ENCODE data around the gene DAPK1. TPM values are rescaled to one million over a fixed set of nuclear protein-coding genes. Genes with fewer than 3 reads are reported as not detected.

DAPK1 gene
- total and polyA plus RNA-seq, 2 donors (not counting 3 experiments of a cell fraction or from before 2014, with no cell fraction given): 58.9 to 119 TPM

DNA sequence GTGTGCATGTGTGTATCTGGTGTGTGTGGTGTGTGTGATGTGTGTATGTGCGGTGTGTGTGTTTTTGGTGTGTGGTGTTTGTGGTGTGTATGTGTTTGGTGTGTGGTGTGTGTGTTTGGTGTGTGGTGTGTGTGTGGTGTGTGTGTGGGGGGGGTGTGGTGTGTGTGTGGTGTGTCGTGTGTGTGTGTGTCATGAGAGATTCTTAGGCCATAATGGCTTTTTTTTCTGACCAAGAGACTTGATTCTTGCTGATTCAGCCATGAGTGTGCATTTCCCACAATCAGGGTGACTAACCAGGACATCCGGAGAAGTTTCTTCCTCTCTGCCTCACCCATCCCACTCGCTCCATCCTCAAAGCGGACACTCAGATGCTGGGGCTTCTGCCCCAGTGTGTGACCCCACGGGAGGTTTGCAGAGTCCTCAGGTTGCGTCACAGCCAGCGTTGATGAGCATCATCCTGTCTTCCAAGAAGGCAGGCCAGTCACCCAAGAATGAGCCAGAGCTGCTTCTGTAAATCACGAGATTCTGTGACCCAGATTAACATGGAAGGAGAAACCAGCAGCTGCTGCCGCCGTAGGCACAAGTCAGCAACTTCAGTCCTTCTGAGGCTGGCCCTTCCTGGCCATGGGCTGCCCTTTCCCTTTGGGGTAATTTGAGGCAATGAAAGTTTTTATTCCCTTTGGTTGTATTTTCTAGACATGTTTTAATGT is 215.8 kb downstream of the DAPK1 start:
- peaks cover 0 to 10% of the 10 kb centered on the region in 2 experiments for H3K36me3 ChIP-seq (ENCODE audit: control insufficient read depth in 2 of 2, extremely low read depth in 1 of 2, insufficient read depth in 2 of 2, low read length in 2 of 2)
- H3K9ac ChIP-seq (replicated peaks; ENCODE audit: extremely low read depth, insufficient read depth, low read length): peak overlapping the region; percentile 68
- peak; percentile 88 for DNase-seq (ENCODE audit: low read depth, low spot score)
- no peaks in the 10 kb centered on the region for H4K20me1 ChIP-seq (replicated peaks; ENCODE audit: control insufficient read depth, extremely low read depth, insufficient read depth, low read length)
- peak overlapping the region; percentile 12 for H2AFZ ChIP-seq (ENCODE audit: low read depth, low read length)
- peak; percentile 97 for FAIRE-seq
- H3K79me2 ChIP-seq (ENCODE audit: control insufficient read depth, insufficient read depth, low read length): no peaks in the 10 kb centered on the region
- H3K4me2 ChIP-seq (ENCODE audit: insufficient read depth, low read length): peak overlapping the region; percentile 71
- H3K27me3 ChIP-seq (ENCODE audit: control insufficient read depth in 2 of 2, insufficient read depth in 2 of 2, low read length in 2 of 2): no peaks in the 10 kb centered on the region
- peaks cover 29% of the 10 kb centered on the region for H3K4me1 ChIP-seq (ENCODE audit: control insufficient read depth, extremely low read depth, insufficient read depth, low read length)
- peak overlapping the region; percentile 93 for H3K27ac ChIP-seq (ENCODE audit: insufficient read depth, low read depth, low read length)
- H3K4me3 ChIP-seq (replicated peaks in 1 of 3; ENCODE audit: insufficient read depth in 1 of 3, low read depth in 1 of 3, low read length in 3 of 3): peak overlapping the region in 1 of 3 experiments; percentile 20
- TSS peak; percentile 87 for BruUV-seq (replicated peaks)
- dilution Hi-C loops (cut with MboI; ENCODE audit: extremely low pct_ligation_motif_present, low sequenced_read_pairs): no loop called here
- POLR2A ChIA-PET: interaction anchor here (2.4 kb wide), 1 partner anchor 13 kb away, joined by 15 read pairs; the partner anchor contains the start of gene CTSL
- intact Hi-C loops (cut with micrococcal nuclease): loop anchor here (2.0 to 10.0 kb wide), 3 partner anchors 29 to 671 kb away; partner anchors contain the start of gene SPIN1
- CTCF ChIA-PET: interaction anchor here (1.7 to 2.1 kb wide), 3 partner anchors 9 to 29 kb away, joined by 4 to 24 read pairs (median 14); partner anchors contain the start of gene CTSL
- H3K9me1 ChIP-seq (replicated peaks; ENCODE audit: control insufficient read depth, extremely low read depth, insufficient read depth, low read length): no peaks in the 10 kb centered on the region
- no peaks in the 10 kb centered on the region for H3K9me3 ChIP-seq (replicated peaks; ENCODE audit: control insufficient read depth, insufficient read depth, low read length)
- TF ChIP-seq MYC (IDR thresholded peaks at IDR 0.05; ENCODE audit: low read depth, low read length): no peak
- TF ChIP-seq, protein P1, sequence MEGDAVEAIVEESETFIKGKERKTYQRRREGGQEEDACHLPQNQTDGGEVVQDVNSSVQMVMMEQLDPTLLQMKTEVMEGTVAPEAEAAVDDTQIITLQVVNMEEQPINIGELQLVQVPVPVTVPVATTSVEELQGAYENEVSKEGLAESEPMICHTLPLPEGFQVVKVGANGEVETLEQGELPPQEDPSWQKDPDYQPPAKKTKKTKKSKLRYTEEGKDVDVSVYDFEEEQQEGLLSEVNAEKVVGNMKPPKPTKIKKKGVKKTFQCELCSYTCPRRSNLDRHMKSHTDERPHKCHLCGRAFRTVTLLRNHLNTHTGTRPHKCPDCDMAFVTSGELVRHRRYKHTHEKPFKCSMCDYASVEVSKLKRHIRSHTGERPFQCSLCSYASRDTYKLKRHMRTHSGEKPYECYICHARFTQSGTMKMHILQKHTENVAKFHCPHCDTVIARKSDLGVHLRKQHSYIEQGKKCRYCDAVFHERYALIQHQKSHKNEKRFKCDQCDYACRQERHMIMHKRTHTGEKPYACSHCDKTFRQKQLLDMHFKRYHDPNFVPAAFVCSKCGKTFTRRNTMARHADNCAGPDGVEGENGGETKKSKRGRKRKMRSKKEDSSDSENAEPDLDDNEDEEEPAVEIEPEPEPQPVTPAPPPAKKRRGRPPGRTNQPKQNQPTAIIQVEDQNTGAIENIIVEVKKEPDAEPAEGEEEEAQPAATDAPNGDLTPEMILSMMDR (IDR thresholded peaks at IDR 0.05; ENCODE audit: extremely low read depth in 1 of 2, insufficient read depth in 1 of 2, low read depth in 1 of 2, low read length in 2 of 2): no peak
- peak; percentile 27 for TF ChIP-seq GATA2 (IDR thresholded peaks at IDR 0.05; ENCODE audit: insufficient read depth, insufficient read length, low read depth, low read length)
- TF ChIP-seq EZH2 (IDR thresholded peaks at IDR 0.05; ENCODE audit: borderline replicate concordance, low read depth, low read length, severe bottlenecking): no peak
- TF ChIP-seq POLR2A (IDR thresholded peaks at IDR 0.05; ENCODE audit: low read depth, low read length): peak; percentile 46
- peak; percentile 93 for TF ChIP-seq JUN (IDR thresholded peaks at IDR 0.05; ENCODE audit: borderline replicate concordance, insufficient read depth, insufficient read length, low read depth)
- peak; percentile 96 for TF ChIP-seq FOS (IDR thresholded peaks at IDR 0.05; ENCODE audit: borderline replicate concordance, insufficient read depth, low read length)
- TF ChIP-seq, protein P2, sequence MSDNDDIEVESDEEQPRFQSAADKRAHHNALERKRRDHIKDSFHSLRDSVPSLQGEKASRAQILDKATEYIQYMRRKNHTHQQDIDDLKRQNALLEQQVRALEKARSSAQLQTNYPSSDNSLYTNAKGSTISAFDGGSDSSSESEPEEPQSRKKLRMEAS (IDR thresholded peaks at IDR 0.05; ENCODE audit: insufficient read depth, insufficient read length): no peak
- peak; percentile 77 for TF ChIP-seq POLR2AphosphoS5 (IDR thresholded peaks at IDR 0.05; ENCODE audit: insufficient read depth, low read depth, low read length)
